Keratinocyte (primary cell): ENCODE results near the gene WNK2. TPM values are rescaled to one million over a fixed set of nuclear protein-coding genes. Genes with fewer than 3 reads are reported as not detected.

ENCODE experiments used
- DNase-seq: peaks from one replicate; pipeline ENCODE4 v3.0.0-alpha.2; 2011; ENCODE audit warnings: low read depth, missing footprints, low spot score
- FAIRE-seq: peaks from 2 replicates; lab custom pipeline; 2011; peaks lifted over from hg19 to GRCh38; lab: Jason Lieb, UNC
- H2AFZ ChIP-seq: 2 replicates; pipeline ENCODE4 v1.6.0; 2012; ENCODE audit warnings: low read length, control low read depth, inconsistent platforms; ENCODE audit not compliant: control insufficient read depth
- H3K27ac ChIP-seq: 2 replicates; pipeline ENCODE4 v1.5.1; 2011; ENCODE audit warnings: low read length; ENCODE audit not compliant: control insufficient read depth, insufficient read depth
- H3K27me3 ChIP-seq: 3 replicates; pipeline ENCODE4 v1.6.0; 2011; ENCODE audit warnings: low read length; ENCODE audit not compliant: control insufficient read depth, insufficient read depth; ENCODE audit errors: extremely low read depth
- H3K36me3 ChIP-seq, 2 experiments: 2 replicates in 1 of 2; 3 replicates in 1 of 2; pipeline ENCODE4 v1.5.1; 2011; ENCODE audit warnings: low read length in 2 of 2, mild to moderate bottlenecking in 1 of 2; ENCODE audit not compliant: control insufficient read depth in 2 of 2, insufficient read depth in 2 of 2; ENCODE audit errors: extremely low read depth in 1 of 2
- H3K4me1 ChIP-seq: 3 replicates; pipeline ENCODE4 v1.5.1; 2011; ENCODE audit warnings: low read length; ENCODE audit not compliant: control insufficient read depth, insufficient read depth; ENCODE audit errors: extremely low read depth
- H3K4me2 ChIP-seq: 3 replicates; pipeline ENCODE4 v1.6.0; 2011; ENCODE audit warnings: low read depth, low read length; ENCODE audit not compliant: control insufficient read depth, insufficient read depth; ENCODE audit errors: extremely low read depth
- H3K4me3 ChIP-seq, 3 experiments: fragments of 200-600 bp in 1 of 3; sonication (generic) in 1 of 3; 2 replicates in 2 of 3; 3 replicates in 1 of 3; pipeline ENCODE4 v1.5.1; 2011 to 2016; ENCODE audit warnings: low read length in 3 of 3, mild to moderate bottlenecking in 3 of 3, control low read depth in 2 of 3, inconsistent platforms in 1 of 3, low read depth in 1 of 3, mixed read lengths in 1 of 3, mixed run types in 1 of 3, moderate library complexity in 1 of 3; ENCODE audit not compliant: control insufficient read depth in 2 of 3, insufficient read depth in 2 of 3; ENCODE audit errors: extremely low read depth in 1 of 3
- H3K79me2 ChIP-seq: 2 replicates; pipeline ENCODE4 v1.6.0; 2012; ENCODE audit warnings: low read length; ENCODE audit not compliant: control insufficient read depth, insufficient read depth
- H3K9ac ChIP-seq: 3 replicates; pipeline ENCODE4 v1.6.0; 2011; ENCODE audit warnings: low read length; ENCODE audit not compliant: control insufficient read depth, insufficient read depth; ENCODE audit errors: extremely low read depth
- H3K9me1 ChIP-seq: 3 replicates; pipeline ENCODE4 v1.6.0; 2011; ENCODE audit warnings: low read length; ENCODE audit not compliant: control insufficient read depth, insufficient read depth; ENCODE audit errors: extremely low read depth
- H3K9me3 ChIP-seq: 2 replicates; pipeline ENCODE4 v1.5.1; 2012; ENCODE audit warnings: low read depth, low read length; ENCODE audit not compliant: control insufficient read depth
- H4K20me1 ChIP-seq: 3 replicates; pipeline ENCODE4 v1.6.0; 2011; ENCODE audit warnings: low read length; ENCODE audit not compliant: control insufficient read depth, insufficient read depth; ENCODE audit errors: extremely low read depth
- EZH2 ChIP-seq: IDR thresholded peaks from one replicate; pipeline ENCODE4 v1.6.1; 2012; ENCODE audit warnings: inconsistent platforms, mild to moderate bottlenecking, low read length, moderate library complexity
- dilution Hi-C: fragments of 300-500 bp; cut with MboI; formaldehyde crosslinking; loops from one replicate; pipeline ENCODE4 v1.7.0; 2020; ENCODE audit warnings: low sequenced_read_pairs; ENCODE audit not compliant: extremely low pct_ligation_motif_present
- polyA plus RNA-seq, 5 experiments: library from polyadenylated mRNA; depleted of rRNA in 3 of 5; stranded (reverse) in 3 of 5; stranded (forward) in 1 of 5; unstranded in 1 of 5; fragments of >200 nt; gene quantifications; 1 replicate in 1 of 5; 2 replicates in 3 of 5; 3 replicates in 1 of 5; pipeline versions ENCODE4 v1.2.1 to v1.2.3, GENCODE V29; 2011 to 2012; ENCODE audit warnings: missing spikeins in 2 of 5, low read depth in 1 of 5, low replicate concordance in 1 of 5
- TF ChIP-seq, protein P1 (sequence below), 3 experiments: IDR thresholded peaks in 1 of 3; conservative IDR thresholded peaks in 1 of 3; optimal IDR thresholded peaks in 1 of 3; 2 replicates in 2 of 3; 3 replicates in 1 of 3; pipeline versions ENCODE3 to v1.5.1; 2011; ENCODE audit warnings: low read length in 3 of 3, mild to moderate bottlenecking in 3 of 3, moderate library complexity in 2 of 3, control low read depth in 1 of 3, inconsistent platforms in 1 of 3; ENCODE audit not compliant: insufficient read depth in 2 of 3; ENCODE audit errors: extremely low read depth in 1 of 3

Gene WNK2
- polyA plus RNA-seq, 1 donor (not counting 4 experiments of a cell fraction or from before 2014, with no cell fraction given): not detected

DNA sequence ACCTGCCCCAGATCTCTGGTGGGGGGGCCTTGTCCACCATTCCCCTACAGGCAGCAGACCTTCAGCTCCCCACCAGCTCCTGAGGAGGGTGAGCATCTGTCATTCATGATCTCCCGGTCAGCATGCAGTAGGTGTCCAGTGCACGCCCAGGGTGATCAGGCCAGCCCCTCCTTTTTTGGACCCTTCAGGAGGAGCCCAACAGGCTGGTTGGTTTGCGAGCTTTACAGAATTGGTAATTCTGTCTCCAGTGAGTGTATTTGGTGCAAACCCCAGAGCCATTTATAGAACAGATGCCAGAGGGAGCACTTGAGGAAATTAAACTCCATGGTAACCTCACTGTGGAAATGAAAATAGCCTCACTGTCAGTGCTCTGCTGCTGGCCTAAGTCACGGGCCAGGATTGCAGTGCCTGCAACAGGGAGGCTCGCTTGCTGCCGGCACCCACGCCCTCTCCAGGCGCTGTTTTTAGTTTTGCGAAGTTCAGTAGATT, 23.4 kb downstream of the WNK2 start:
- no peaks in the 10 kb centered on the region for H4K20me1 ChIP-seq
- DNase-seq: no peak
- H3K9ac ChIP-seq: no peak overlapping the region
- H3K36me3 ChIP-seq: no peaks in the 10 kb centered on the region
- no peaks in the 10 kb centered on the region for H3K79me2 ChIP-seq
- H3K27ac ChIP-seq: no peak overlapping the region
- H3K4me1 ChIP-seq: no peaks in the 10 kb centered on the region
- H3K4me2 ChIP-seq: no peak overlapping the region
- no peak overlapping the region for H2AFZ ChIP-seq
- TF ChIP-seq, protein P1, sequence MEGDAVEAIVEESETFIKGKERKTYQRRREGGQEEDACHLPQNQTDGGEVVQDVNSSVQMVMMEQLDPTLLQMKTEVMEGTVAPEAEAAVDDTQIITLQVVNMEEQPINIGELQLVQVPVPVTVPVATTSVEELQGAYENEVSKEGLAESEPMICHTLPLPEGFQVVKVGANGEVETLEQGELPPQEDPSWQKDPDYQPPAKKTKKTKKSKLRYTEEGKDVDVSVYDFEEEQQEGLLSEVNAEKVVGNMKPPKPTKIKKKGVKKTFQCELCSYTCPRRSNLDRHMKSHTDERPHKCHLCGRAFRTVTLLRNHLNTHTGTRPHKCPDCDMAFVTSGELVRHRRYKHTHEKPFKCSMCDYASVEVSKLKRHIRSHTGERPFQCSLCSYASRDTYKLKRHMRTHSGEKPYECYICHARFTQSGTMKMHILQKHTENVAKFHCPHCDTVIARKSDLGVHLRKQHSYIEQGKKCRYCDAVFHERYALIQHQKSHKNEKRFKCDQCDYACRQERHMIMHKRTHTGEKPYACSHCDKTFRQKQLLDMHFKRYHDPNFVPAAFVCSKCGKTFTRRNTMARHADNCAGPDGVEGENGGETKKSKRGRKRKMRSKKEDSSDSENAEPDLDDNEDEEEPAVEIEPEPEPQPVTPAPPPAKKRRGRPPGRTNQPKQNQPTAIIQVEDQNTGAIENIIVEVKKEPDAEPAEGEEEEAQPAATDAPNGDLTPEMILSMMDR (optimal IDR thresholded peaks at IDR 0.05 in 1 of 3, IDR thresholded peaks at IDR 0.05 in 1 of 3, conservative IDR thresholded peaks at IDR 0.05 in 1 of 3; ENCODE audit: extremely low read depth in 1 of 3, insufficient read depth in 2 of 3, low read length in 3 of 3): no peak
- TF ChIP-seq EZH2: no peak
- H3K9me1 ChIP-seq: no peaks in the 10 kb centered on the region
- FAIRE-seq: no peak
- no peaks in the 10 kb centered on the region for H3K9me3 ChIP-seq
- no peaks in the 10 kb centered on the region for H3K27me3 ChIP-seq
- dilution Hi-C loops: no loop called here
- H3K4me3 ChIP-seq: no peak overlapping the region

DNA sequence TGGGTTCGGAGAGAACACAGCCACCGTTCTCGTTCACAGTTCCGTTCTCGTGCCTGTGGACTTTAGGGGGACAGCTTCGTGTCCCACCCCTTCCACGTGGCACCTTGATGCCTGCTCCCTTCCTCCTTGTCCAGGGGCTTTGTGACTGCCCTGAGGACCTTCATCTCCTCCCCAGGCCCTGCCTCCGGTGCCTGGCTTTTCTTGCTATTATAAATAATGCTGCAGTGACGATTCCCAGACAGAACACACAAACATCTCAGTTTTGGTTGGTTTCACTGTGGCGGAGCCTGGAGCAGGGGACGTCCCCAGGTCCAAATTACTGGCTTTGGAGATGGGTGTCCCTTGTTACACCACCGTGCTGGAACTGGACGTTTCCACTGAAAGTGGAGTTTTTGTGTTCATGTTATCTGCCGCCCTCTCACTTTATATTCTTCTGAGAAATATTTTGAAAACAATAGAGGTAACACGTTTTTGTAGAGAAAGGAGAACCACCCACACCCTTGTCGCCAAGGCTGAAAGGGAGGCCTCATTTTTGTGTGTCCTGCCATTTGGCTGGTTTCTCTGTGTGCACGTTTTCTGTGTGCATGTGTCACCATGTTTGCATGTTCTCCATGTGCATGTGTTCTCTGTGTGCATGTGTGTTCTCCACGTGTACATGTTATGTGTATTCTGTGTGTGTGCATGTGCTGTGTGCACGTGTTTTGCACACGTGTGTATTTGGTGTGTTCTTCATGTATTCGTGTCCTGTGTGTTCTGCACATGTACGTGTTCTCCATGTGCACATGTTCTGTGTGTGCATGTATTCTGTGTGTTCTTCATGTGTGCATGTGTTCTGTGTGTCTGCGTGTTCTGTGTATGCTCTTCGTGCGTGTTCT, 24.2 kb downstream of the WNK2 start:
- H3K36me3 ChIP-seq: no peaks in the 10 kb centered on the region
- H4K20me1 ChIP-seq: no peaks in the 10 kb centered on the region
- dilution Hi-C loops: no loop called here
- H2AFZ ChIP-seq: no peak overlapping the region
- H3K4me1 ChIP-seq: no peaks in the 10 kb centered on the region
- no peak overlapping the region for H3K9ac ChIP-seq
- DNase-seq: no peak
- no peaks in the 10 kb centered on the region for H3K27me3 ChIP-seq
- FAIRE-seq: no peak
- H3K79me2 ChIP-seq: no peaks in the 10 kb centered on the region
- no peak overlapping the region for H3K27ac ChIP-seq
- H3K9me1 ChIP-seq: no peaks in the 10 kb centered on the region
- TF ChIP-seq, protein P1 (optimal IDR thresholded peaks at IDR 0.05 in 1 of 3, IDR thresholded peaks at IDR 0.05 in 1 of 3, conservative IDR thresholded peaks at IDR 0.05 in 1 of 3; ENCODE audit: extremely low read depth in 1 of 3, insufficient read depth in 2 of 3, low read length in 3 of 3): no peak
- TF ChIP-seq EZH2: no peak
- H3K4me3 ChIP-seq: no peak overlapping the region
- H3K4me2 ChIP-seq: no peak overlapping the region
- no peaks in the 10 kb centered on the region for H3K9me3 ChIP-seq
